ENCODE measurements around the gene ZNF319.
"Not testable (repeated sequence)": the region's sequence is repeated elsewhere in the genome, so short reads cannot be mapped to it uniquely, and the experiment has no call there.

ZNF319 gene

DNA sequence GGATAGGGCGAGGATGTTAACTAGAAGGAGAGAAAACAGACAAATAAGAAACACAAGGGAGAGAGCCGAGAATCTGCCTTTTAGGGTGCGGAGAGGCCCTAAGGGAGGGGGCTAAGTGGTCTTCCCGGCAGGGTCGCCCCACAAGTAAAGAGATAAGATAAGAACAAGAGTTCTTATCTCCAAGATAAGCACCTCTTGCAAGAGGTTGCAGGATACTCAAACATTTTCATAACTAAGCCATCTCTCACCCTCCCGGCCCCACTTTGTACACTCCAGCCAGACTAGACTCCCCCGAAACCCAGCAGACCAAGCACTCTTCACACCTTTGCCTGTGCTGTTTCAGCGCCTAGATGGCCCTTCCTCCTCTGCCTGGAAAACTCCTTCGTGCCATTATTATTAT is 14.3 kb downstream of the ZNF319 start:
- TF ChIP-seq, protein P1, sequence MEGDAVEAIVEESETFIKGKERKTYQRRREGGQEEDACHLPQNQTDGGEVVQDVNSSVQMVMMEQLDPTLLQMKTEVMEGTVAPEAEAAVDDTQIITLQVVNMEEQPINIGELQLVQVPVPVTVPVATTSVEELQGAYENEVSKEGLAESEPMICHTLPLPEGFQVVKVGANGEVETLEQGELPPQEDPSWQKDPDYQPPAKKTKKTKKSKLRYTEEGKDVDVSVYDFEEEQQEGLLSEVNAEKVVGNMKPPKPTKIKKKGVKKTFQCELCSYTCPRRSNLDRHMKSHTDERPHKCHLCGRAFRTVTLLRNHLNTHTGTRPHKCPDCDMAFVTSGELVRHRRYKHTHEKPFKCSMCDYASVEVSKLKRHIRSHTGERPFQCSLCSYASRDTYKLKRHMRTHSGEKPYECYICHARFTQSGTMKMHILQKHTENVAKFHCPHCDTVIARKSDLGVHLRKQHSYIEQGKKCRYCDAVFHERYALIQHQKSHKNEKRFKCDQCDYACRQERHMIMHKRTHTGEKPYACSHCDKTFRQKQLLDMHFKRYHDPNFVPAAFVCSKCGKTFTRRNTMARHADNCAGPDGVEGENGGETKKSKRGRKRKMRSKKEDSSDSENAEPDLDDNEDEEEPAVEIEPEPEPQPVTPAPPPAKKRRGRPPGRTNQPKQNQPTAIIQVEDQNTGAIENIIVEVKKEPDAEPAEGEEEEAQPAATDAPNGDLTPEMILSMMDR (conservative IDR thresholded peaks at IDR 0.05): no peak
- TF ChIP-seq ZFX (IDR thresholded peaks at IDR 0.05): no peak
- H3K27ac ChIP-seq: no peak overlapping the region

DNA sequence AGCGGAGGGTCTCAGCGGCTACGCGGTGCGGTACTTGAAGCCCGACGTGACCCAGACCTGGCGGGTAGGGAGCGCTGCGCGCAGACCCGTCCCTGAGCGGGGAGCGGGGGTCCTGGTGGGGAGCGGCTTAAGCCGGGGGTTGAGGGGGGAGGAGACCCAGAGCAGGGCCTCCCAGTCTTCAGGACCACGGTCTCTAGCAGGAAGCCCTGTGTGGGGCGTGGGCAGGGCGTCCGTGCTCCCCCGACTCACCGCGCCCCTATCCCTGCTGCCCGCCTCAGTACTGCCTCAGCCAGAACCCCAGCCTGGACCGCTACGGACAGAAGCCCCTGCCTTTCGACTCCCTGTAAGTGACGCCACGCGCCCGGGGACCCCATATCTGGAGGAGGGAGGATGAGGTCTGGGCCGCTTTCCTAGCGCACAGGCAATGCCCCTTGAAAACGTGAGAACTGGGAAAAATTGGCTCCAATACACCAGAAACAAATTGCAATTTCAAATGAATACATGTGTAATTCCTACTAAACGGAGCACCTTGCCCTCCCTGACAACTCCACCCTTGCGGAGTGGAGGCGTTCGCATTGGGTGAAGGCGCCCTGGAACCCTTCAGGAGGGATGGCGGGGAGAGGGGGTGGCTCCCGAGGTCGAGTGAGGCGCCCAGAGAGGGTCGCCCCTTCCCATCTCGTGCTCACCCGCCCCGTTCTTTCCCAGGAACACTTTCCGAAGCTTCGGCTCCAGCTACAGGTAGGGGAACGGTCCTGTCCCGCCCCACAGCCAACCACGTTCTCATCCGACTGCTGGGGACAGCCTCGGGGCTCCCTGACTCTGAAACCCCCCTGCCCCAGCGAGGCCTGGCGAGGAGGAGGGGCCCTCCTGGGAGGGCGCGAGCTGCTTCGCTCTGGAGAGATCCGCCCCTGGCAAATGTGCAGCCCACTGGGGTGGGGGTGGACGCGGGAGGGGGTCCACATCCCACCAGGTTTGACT is 15.0 kb downstream of the ZNF319 start:
- TF ChIP-seq ZFX (IDR thresholded peaks at IDR 0.05): no peak
- TF ChIP-seq, protein P1 (conservative IDR thresholded peaks at IDR 0.05): no peak
- H3K27ac ChIP-seq: no peak overlapping the region

DNA sequence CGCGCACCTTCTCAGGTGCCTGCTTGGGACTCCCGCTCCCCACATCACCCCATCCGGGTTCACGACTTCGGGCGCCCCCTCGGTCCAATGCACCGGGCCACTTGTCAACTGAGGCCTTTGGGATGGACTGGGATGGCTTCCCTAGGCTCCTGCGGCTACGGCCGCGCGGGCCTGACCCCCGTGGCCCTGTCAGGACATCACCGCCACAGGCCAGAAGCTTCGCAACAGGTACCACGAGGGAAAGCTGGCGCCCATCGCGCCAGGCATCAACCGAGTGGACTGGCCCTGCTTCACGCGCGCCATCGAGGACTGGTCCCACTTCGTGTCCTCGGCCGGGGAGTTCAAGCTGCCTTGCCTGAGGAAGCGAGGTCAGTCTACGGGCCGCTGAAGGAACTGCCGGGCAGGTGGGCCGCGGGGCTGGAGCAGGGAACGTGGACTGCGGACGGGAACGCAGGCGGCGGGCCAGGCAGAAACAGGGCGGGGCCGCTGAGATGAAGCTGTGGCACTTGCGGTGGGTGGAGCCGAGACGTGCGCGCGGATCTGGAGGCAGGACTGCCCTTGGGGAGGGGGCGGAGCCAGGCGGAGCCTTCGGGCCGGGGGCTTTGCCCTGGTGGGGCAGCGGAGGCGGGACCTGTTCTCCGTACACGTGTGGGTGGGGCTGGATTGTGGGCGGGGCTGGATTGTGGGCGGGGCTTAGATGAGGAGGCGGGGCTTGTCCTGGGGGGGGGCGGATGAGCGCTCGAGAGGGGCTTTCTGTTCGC is 15.8 kb downstream of the ZNF319 start:
- H3K27ac ChIP-seq: no peak overlapping the region
- TF ChIP-seq, protein P1 (conservative IDR thresholded peaks at IDR 0.05): no peak
- no peak for TF ChIP-seq ZFX (IDR thresholded peaks at IDR 0.05)

DNA sequence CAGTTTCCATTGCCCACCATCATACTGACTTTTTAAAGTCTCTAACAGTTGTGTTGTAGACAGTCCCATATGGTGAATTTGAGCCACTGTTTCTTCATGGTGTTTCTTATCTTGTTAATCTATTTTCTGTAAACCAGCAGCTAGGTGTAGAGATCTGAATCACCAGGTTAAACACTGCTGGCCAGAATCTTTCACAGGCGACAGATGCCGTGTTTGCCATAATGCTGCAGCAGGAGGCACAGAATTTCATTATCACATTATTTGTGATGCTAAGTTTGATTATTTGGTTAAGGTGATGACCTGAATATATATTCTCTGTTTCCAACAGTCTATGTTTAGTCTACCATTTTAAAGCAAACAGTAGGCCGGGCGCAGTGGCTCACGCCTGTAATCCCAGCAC is 18.1 kb downstream of the ZNF319 start:
- no peak overlapping the region for H3K27ac ChIP-seq
- TF ChIP-seq ZFX (IDR thresholded peaks at IDR 0.05): no peak
- TF ChIP-seq, protein P1 (conservative IDR thresholded peaks at IDR 0.05): no peak

DNA sequence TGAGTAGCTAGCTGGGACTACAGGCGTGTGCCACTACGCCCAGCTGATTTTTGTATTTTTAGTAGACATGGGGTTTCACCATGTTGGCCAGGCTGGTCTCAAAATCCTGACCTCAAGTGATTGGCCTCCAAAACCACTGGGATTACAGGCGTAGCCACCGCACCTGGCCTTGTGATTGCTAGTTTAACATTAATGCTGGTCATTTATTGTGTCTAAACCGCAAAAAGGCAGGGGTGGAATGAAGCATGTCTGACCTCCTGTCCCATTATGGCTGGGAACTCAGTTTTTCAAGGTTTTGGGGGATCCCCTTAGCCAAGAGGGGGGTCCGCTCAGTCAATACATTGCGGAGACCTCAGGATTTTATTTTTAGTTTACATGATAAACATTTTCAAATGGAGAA is 18.8 kb downstream of the ZNF319 start:
- no peak overlapping the region for H3K27ac ChIP-seq
- TF ChIP-seq, protein P1 (conservative IDR thresholded peaks at IDR 0.05): no peak
- no peak for TF ChIP-seq ZFX (IDR thresholded peaks at IDR 0.05)

DNA sequence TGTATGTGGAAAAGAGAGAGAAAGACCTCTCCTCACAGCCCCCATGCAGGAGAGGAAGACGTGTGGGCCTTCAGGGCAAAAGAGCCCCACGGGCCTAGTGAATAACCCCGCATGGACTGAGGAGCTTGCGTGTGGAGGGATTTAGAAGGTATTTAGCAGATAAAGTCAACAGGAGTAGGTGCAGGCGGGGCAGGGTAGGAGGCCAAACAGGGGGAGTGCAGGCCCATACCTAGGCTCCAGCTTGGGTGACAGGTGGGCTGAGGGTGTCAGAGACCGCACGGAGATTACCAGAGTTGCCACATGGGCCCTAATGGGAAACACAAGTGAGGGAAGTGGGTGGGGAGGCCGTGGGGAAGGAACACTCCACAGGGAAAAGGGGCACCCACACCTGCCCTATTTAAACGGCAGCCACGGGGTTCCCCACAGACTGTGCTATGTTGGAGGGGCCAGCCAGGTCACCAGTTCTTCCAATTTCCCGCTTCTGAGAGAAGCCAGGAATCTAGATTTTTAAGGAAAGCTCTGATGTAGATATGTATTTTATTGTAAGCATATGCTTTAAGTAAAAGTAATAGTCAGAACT is 21.4 kb downstream of the ZNF319 start:
- no peak overlapping the region for H3K27ac ChIP-seq
- no peak for TF ChIP-seq ZFX (IDR thresholded peaks at IDR 0.05)
- TF ChIP-seq, protein P1 (conservative IDR thresholded peaks at IDR 0.05): no peak

DNA sequence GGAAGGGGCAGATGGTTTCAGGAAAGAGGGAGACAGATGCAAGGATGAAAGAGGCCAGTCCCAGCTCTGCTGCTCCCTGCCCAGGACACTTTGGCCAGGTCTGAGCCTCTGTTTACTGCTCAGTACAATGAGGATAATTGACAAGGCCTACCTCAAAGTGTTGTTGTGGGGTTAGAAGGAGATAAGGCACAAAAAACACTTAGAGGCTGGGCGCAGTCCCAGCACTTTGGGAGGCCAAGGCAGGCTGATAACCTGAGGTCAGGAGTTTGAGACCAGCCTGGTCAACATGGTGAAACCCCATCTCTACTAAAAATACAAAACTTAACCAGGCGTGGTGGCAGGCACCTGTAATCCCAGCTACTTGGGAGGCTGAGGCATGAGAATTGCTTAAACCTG is 22.4 kb downstream of the ZNF319 start:
- H3K27ac ChIP-seq: not testable (repeated sequence)
